ENCODE data around the gene HOOK1.
"Not testable (repeated sequence)": the region's sequence is repeated elsewhere in the genome, so short reads cannot be mapped to it uniquely, and the experiment has no call there.

Gene HOOK1

DNA sequence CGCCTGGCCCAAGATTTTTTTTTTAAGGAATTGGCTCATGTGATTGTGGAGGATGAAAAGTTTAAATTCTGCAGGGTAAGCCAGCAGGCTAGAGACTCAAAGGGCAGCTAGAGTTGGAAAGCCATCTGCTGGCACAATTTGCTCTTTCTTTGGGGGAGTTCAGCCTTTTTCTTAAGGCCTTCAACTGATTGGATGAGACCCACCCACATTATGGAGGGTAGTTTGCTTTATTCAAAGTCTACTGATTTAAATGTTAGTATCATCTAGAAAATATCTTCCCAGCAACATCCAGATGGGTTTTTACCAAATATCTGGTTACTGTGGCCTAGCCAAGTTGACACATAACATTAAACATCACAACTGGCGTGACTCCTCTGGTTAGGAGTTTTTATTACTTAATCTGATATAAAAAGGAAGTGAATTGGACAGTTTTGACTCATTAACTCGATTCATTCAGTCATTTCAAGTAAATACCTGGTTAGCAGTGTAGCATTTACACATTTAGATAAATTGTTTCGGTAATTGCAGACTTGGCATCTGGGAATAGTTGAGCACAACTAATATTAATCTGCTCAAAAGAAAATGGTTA is 12.4 kb downstream of the HOOK1 start:
- no peak for DNase-seq

DNA sequence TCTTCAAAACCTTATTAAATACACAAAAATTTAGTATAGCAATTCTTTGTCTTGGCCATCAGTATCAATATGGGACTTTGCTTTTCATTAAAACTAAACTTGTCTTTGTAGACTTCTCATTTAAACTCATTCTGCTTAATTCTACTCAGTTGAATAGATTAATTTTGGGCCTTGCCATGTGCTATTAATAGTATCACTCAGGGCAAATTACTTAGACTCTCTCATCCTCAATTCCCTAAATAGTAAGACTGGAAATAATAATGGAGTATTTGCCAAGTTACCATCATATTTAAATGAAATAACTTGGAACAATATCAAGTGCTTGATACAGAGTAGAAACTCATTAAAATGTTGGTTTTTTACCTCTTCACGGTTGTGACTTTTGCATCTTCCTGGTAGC is 13.4 kb downstream of the HOOK1 start:
- DNase-seq = no peak

DNA sequence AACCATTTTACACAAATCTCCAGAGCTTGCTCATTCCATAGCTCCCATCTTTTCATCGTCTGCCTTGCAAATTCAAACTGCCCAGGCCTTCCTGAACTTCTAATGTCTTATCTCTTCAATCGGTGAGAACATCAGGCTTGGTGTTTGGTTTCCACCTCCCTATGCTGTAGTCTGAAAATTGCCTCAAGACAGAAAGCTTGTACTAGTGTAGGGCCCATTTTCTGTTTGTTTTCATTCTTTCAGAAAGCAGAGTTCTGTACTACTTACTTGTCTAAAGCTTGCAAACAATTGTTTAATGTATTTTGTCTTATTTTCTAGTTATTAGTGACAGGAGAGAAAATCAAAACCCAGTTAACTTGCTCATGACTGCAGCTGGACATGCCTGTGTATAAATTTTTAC is 16.8 kb downstream of the HOOK1 start:
- no peak for DNase-seq

DNA sequence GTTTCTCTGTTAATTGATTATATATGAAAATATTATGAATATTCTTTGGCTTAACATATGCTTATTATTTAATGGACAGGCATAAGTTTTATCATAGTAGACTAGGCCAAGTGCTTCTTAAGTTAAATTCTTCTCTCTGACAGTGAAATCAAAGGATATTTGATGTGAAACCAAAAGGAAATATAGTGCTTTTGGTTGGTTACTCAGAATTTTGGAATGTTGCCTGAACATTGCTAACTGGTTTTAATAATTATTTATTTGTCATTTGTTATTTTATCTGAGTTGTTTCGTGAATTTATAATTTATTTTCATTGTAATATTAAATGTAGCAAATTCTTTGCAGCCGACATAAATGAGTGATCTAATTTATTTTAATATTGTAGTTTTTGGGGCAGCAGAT is 18.3 kb downstream of the HOOK1 start:
- no peak for DNase-seq

DNA sequence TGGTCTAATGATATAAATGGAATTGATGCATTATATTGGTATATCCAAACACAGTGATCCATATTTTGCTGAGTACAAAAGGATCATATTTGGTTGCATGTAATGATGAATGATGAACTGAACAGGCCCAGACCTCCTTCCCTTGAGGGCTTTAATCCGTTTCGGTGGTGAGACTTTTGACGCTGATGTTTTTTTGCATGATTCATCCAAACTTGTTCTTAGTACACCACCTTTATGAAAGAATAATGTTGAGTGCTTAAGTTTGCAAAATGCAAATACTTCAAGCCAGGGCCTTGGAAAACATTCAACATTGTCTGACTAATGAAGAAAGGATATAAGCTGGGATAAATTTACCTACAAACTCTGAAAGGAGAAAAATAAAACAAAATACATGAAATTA is 19.2 kb downstream of the HOOK1 start:
- DNase-seq = no peak

DNA sequence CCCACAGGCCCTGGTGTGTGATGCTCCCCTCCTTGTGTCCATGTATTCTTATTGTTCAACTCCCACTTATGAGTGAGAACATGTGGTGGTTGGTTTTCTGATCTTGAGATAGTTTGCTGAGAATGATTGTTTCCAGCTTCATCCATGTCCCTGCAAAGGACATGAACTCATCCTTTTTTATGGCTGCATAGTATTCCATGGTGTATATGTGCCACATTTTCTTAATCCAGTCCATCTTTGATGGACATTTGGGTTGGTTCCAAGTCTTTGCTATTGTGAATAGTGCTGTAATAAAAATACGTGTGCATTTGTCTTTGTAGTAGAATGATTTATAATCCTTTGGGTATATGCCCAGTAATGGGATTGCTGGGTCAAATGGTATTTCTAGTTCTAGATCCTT is 23.1 kb downstream of the HOOK1 start:
- not testable (repeated sequence) for DNase-seq

DNA sequence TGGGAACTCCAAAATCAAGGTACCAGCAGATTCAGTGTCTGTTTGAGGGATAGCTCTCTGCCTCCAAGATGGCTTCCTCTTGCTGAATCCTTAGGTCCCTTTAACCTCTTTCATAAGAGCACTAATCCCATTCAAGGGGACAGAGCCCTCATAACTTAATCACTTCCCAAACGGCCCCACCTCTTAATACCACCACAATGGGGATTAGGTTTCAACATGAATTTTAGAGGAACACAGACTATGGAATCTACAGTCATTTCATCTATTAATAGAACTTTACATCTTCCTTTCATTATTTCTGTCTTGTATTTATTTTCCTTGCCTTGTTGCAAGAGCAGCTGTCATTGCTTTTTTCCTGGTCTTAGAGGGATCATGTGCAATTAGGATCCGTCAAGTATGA is 30.3 kb downstream of the HOOK1 start:
- no peak for DNase-seq

DNA sequence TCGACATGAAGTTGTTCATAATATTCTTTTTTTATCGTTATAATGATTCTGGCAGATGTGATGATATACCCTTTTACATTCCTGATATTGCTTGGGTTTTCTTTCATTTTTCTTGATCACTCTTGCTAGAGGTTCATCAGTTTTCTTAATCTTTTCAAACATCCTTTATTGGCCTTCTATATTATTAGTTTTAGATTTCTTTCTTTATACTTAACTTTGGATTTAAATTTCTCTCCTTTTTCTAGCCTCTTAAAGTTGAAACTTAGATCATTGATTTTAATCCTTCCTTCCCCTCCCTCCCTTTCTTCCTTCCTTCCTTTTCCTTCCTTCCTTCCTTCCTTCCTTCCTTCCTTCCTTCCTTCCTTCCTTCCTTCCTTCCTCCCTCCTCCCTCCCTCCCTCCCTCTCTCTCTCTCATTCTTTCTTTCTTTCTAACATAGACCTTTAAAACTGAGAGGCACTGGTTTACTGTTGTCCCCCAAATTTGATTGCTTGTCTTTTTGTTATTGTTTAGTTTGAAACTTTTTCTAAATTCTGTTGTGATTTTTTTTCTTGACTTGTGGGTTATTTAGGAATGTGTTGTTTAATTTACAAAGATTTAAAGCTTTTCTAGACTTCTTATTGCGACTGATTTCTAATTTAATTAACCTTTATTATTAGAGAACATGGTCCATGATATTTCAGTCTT is 31.6 kb downstream of the HOOK1 start:
- no peak for DNase-seq

DNA sequence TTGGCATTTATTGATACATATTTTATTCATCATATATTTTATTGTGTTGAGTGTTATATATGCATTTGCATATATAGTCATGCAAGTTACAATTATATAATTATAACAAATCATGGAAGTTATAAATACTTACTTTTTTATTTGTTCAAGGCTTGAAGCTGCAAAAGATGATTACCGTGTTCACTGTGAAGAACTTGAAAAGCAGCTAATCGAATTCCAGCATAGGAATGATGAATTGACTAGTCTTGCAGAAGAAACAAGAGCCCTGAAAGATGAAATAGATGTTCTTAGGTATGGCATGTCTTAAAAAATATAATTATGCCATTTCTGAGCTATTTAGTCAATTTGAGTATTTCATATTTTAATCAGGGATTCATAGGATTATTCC is 32.1 kb downstream of the HOOK1 start:
- no peak for DNase-seq

DNA sequence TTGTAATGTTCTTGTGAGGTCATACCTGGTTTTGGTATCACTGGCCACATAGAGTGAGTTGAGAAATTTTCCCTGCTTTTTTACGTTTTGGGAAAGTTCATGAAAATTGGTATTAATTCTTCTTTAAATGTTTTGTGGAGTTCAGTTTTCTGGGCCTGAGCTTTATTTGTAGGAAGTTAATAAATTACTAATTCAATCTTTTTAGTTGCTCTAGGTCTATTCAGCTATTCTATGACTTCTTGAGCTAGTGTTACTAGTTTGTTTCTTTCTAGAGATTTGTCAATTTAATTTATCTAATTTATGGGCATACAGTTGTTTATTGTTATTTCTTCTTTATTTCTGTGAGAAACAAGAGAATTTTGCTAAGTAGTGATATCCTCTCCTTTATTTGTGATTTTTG is 37.4 kb downstream of the HOOK1 start:
- no peak for DNase-seq

DNA sequence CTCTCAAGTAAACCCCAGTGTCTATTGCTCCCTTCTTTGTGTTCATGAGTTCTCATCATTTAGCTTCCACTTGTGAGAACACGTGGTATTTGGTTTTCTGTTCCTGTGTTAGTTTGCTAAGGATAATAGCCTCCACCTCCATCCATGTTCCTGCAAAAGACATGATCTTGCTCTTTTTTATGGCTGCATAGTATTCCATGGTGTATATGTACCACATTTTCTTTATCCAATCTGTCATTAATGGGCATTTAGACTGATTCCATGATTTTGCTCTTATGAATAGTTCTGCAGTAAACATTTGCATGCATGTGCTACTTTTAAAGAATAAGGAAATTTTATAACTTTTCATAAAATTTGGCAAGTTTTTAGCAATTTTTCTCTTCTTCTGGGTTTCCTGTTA is 40.5 kb downstream of the HOOK1 start:
- not testable (repeated sequence) for DNase-seq

DNA sequence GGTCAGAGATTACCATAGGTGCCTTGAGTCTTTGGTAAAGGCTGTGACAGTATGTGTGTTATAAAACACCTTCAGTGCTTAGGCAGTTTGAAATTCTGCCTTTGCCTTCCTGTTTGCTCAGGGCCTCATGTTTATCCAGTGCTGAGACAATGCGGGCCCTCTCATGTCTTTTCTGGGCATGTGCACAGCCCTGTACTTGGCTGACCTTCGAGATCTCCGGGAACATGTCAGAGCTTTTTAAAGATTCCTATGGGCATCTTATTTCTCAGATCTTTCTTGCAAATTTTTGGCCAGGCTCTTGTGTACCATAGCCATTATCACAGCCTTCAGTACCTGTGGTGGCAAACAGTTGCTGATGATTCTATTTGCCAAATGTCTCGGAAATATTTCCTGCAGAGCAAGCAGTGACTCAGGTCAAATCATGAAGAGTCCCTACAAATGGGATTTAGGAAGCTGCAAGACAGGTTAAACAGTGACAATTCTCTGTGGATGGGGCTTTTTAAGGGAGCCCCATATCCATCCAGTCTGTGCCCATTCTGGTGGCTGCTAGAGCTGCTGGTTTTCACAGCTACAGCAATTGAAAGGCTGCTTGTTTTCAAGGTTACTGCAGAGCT is 42.1 kb downstream of the HOOK1 start:
- DNase-seq = no peak

DNA sequence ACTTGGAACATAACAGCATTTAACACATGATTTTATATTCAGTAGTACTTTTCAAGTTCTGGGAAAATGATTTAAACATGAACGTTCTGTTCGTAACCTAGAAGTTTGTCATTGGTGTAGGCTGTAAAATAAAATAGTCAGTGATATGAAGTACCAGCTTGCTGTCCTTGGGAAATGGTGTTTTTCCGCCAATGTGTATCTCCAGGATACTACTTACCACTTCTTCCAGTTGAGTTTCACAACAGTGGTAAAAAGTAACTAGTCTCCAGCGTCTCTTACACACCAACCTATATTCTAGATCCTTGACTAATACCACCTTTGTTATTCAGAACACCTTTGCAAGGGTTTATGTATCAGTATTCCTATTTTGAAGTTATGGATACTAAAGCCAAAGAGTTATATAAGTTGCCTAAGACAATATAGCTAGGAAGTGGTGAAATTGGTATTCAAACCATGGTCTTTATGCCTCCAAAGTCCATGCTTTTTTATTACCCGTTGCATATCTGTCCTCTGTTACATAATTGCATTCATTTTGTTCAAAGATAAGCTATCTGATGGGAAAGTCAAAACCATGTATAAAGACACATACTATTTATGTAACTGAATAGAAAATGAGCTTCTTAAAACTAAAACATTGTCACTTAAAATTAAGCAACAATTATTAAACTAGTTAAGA is 43.1 kb downstream of the HOOK1 start:
- DNase-seq = no peak

DNA sequence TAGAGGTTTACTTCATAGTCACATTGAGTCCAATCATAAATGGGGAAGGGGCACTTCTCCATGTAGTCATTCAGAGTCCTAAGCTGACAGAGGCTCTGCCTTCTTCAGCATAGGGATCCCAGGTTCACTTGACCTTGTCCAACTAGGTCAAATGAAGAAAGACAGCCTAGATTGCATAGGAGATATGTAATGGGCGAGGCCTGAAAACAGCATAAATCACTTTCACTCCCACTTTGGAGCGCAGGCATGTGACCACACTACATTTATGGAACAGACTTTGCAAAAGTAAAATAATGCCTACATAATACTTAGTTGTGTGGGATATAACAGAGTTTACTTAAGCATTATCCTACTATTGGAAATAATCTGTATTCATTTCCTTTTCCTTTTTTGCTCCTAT is 51.7 kb downstream of the HOOK1 start:
- DNase-seq = no peak

DNA sequence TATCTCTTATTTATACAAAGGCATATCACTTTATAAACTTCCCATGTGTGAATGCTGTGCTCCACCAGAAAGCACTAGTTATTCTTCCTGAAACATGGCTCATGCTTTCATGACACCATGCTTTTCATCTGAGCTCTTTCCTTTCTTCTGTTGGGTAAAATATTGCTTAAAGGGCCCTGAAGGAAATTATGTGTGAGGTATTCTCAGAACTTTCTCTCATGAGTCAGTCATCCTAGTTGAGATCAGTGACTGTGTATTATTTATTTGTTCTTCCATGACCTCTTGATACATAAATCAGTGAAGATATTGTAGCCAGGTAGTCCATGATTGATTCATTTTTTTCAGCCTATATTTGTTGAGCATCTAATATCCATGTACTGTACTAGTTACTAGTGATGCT is 57.0 kb downstream of the HOOK1 start:
- DNase-seq = no peak

DNA sequence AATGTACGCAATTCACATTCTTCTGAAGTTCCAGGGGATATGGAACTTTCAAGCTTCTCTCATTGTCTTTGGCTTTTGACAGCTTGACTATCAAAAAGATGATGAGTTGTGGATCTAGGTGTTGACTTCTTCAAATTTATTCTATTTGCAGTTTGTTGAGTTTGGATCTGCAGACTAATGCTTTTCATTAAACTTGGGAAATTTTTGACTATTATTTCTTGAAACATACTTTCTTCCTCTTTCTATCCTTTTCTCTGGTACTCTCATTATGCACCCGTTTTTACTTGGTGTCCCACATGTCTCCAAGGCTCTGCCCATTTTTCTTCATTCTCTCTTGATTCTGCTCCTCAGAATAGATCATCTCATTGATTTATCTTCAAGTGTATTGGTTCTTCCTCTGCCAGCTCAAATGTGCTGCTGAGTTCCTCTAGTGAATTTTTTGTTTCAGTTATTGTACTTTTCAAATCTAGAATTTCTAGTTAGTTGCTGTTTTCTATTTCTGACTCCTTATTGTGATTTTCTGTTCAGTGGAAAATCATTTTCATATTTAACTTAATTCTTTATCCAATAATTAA is 62.4 kb downstream of the HOOK1 start:
- no peak for DNase-seq

DNA sequence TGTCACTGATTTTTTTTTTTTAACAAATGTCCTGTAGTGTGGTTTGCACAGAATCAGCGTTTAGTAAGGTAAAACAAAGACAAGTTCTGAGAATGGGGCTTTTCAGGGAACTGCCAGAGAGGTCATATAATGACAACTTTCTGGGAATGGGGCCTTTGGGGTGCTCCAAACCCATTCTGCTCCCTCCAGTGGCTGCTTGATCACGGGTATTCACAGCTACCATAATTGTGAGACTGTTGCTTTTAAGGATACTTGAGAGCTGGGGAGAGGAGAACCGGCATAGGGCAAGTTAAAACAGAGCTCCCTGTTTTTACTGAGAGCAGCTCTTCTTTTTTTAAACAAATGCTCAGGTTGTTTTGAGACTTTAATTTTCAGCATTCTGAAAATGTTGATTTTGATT is 63.6 kb downstream of the HOOK1 start:
- DNase-seq = no peak

DNA sequence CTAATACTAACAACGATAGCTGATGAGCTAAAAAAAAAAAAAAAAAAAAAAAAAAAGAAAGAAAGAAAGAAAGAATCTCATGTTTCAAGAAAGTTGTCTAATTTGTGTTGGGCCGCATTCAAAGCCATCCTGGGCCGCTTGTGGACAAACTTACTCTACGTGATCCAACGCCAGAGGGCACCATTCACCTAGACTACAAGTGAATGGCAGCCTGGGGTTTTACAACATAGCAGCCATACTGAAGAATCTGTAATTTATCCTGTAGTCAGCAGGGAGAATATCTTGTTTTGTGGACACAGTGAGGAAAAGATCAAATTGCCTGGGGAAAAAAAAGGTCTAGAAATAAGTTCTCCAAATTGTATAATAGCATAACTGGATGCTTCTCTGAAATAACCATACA is 64.8 kb downstream of the HOOK1 start:
- no peak for DNase-seq

DNA sequence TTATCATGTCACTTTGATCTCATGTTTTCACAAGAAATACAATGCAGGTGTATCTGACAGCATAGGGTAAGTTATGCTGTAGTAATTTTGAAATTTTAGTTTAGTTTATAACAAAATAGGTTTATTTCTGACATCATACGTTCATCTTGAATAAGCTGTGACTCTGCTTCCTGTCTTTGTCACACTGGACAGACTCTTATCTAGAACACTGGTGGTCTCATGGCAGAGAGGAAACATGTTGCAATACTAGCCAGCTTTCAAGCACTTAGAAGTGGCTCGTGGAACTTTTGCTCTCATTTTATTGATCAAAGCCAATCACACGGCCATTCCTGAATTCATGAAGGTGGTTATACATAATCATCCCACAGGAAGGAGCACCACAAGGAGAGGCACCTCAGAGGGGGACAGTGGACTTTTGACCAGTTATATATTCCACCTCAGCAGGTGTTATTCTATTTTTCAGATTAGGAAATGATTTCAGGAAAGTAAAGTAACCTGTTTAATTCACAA is 65.3 kb downstream of the HOOK1 start:
- no peak for DNase-seq

DNA sequence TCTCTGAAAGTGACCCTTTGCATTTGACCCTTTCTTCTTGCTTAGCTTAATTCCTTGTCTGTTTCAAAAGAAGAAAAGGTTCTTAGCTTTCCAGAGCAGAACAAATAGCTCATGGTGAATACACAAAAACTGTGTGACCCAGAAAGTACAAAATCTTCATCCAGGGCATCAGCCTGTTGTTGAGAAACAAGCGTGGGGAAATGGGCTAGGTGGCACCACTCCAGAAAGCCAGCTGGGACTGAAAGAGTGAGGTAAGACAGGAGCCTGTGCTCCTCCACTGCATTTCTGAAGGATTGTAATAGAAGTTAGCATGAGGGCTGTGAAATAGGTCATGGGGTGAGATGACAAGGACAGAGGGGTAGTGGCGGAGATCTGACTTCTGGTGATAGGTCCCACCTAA is 66.0 kb downstream of the HOOK1 start:
- DNase-seq = no peak

DNA sequence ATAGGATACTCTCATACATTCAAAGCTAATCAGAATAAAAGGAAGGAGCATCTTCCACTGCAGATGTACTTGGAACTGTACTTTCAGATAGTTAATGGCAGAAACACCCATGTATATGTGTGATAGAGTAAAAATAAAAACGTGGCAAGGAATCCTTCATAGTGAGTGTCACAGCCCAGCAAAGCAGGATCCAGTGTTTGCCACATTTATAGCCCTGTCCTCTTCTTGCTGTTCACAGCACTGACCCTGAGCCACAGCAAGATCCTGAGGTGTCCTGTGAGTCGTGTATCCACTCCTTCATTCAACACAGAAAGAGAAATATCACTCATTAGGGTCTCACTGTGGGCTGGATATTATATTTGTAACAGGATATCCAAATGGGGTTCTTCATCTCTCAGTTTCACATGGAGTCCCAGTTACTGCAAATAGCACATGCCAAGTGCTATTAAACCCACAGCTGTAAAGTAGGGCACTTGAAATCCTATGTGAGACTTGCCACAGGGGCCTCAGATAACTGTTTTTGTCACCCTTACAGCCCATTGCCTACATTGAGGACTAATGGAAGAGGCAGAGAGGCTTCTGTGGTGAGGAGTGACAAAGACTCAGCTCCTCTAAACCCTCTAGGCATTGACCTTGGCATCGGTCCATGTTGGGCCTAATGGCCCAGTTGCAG is 70.5 kb downstream of the HOOK1 start:
- DNase-seq = no peak

DNA sequence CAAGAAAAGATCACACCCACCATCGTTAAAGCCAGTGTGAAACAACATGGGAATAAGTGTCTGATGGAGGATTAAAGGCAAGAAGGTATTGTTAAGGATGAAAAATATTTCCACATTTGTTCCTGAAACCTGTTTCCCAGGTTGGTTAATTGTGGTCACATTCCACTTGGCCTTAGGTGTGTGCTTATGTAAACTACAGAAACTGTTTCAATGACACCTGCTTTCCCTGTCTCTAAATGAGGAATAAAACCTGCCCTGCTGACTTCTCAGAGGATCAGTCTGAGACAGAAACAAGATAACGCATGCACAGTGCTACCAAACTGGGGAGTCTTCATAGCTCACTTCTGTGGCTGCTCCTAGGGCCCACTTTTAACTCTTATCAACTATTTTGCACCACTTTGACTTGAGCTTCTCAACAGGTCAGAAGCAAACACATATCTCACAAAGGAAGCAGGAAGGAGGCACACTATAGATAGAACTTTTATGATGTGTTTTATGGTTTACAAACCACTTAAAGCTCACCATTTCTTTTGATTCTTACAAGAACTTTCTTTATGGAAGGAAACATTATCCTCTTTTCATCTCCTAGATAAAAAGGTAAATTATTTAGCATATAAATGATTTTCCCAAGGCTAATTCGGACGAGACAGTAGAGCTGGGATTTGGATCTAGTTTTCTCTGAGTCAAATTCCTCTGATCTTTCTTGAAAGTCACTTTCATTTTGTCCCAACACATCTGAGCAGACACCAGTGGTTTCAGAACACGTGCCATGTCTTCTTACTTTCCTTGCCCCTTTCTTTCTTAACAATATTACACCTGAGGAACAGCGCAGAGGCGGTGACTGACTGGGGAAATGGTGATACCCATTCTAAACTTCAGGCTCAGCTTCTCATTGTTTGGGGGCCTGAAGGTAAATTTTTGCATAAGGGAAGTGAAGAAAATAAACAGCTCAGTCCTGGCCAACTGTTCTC is 78.4 kb downstream of the HOOK1 start:
- DNase-seq = no peak

All from MV-4-11 (cell line).